Thoracic aorta (tissue), 2 donors: ENCODE measurements around the gene GOLGA6L10. TPM values are rescaled to one million over a fixed set of nuclear protein-coding genes. Genes with fewer than 3 reads are reported as not detected.
"Not testable (repeated sequence)": the region's sequence is repeated elsewhere in the genome, so short reads cannot be mapped to it uniquely, and the experiment has no call there.

Source experiments
- ATAC-seq: fragments of 150-250 bp; one replicate; pipeline ENCODE4 v1.8.0; 2017; ENCODE audit warnings: low read depth; ENCODE audit not compliant: insufficient number of reproducible peaks, low FRiP score
- DNase-seq: peaks from one replicate; pipeline ENCODE4 v3.0.0-alpha.2; 2020; ENCODE audit warnings: low spot score
- H3K27ac ChIP-seq, 2 donors: fragments of 200-600 bp; sonication (generic); 1 replicate in 1 of 2; 2 replicates in 1 of 2; pipeline ENCODE4 v1.5.1; 2016; ENCODE audit warnings: mild to moderate bottlenecking in 2 of 2, moderate library complexity in 2 of 2
- H3K27me3 ChIP-seq: fragments of 200-600 bp; sonication (generic); replicated peaks from 2 replicates; pipeline ENCODE4 v1.6.0; 2016; ENCODE audit warnings: mild to moderate bottlenecking; ENCODE audit not compliant: insufficient read depth
- H3K36me3 ChIP-seq: fragments of 200-600 bp; sonication (generic); one replicate; pipeline ENCODE4 v1.5.1; 2016
- H3K4me1 ChIP-seq, 2 donors: fragments of 200-600 bp; sonication (generic); 1 replicate in 1 of 2; 2 replicates in 1 of 2; pipeline versions ENCODE4 v1.5.1 to v1.6.0; 2016; ENCODE audit warnings: low read depth in 2 of 2, mild to moderate bottlenecking in 1 of 2; ENCODE audit not compliant: control insufficient read depth in 1 of 2
- H3K4me3 ChIP-seq: fragments of 200-600 bp; sonication (generic); 2 replicates; pipeline ENCODE4 v1.5.1; 2016; ENCODE audit warnings: mild to moderate bottlenecking
- H3K9me3 ChIP-seq: fragments of 200-600 bp; sonication (generic); 2 replicates; pipeline ENCODE4 v1.5.1; 2016
- total RNA-seq, 2 donors: library from RNA; depleted of rRNA; stranded (reverse); fragments of >200 nt; gene quantifications; one replicate each; pipeline versions ENCODE4 v1.1.0 to v1.2.3, GENCODE V29; 2016

The GOLGA6L10 gene
- total RNA-seq, 2 donors from 2014 or later, result 0.42 to 3.1 TPM

DNA sequence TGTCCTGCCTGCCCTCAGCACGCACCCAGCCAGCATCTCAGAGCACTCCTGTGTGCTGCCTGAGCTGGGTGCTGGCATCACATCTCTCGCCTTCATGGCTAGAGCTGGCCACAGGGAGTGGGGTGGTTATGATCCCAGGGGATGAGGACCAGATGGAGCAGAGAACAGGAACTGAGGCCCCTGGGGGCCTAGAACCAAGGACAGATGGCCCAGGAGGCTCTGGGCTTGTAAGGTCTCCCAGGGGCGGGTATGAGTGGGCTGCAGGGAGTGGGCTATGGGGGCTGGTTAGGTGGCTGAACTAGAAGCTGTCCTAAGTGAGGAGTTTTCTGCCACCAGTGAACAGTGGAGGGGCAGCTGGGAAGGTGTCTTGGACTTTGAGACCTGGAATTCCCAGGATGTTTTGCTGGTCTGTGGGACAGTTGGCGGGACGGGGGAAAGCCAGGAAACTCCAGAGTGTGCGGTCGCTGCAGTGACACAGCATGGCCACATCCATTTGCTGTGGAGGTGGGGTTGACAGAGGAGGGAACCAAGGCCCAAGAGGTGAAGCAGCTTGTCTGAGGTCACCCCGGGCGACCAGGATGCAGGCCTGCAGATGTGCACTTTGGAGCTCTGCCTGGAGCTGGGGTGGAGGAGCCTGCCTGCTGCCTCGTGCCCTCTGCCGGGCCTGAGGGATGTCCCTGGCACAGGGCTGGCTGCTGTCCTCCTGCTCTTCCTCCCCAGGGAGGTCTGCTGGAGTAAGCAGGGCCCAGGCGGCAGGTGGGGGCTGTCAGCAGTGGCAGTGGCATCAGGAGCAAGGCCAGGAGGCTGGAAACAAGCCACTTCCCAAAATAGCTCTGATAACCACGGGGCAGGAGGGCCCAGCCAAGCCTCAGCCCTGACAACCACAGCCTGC lies 16.3 kb downstream of the GOLGA6L10 start:
- not testable (repeated sequence) for H3K4me3 ChIP-seq, H3K4me1 ChIP-seq, H3K36me3 ChIP-seq, H3K9me3 ChIP-seq, H3K27me3 ChIP-seq, DNase-seq
- peak; percentile 40 for ATAC-seq
- peak overlapping the region in 1 of 2 donors; percentile 49 for H3K27ac ChIP-seq

DNA sequence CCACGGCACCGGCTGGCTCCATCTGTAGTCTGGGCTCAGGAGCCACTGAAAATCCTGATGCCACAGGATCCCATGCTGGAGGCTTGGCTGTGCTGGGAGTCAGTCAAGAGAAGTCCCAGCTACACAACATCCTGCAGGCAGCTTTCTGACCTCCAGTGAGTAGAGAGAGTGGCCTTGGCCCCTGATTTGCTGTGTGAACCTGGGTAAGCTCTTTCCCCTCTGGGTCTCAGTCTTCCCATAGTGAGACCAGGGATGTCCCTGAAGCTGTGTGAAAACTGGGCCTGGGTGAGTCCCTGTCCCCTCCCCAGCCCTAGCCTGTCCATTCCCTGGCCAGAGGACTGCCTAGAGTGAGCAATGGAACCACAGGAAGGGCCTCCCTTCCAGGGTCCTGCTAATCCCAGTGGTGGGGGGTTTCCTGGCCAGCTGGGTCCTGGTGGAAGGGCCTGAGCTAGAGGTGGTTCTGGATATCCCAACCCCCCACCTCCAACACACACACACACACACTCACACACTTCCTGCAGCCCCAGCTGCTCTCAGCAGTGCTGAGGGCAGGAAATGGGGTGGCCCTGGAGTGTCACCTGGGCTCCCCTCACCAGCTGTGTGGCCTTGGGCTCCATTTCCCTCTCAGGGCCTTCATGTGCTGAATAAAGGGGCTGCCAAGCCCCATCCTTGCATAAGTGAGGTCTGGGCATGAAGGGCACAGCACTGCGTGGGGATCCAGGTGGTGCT lies 17.5 kb downstream of the GOLGA6L10 start:
- H3K27me3 ChIP-seq, H3K9me3 ChIP-seq, H3K36me3 ChIP-seq, ATAC-seq, H3K4me1 ChIP-seq, DNase-seq, H3K4me3 ChIP-seq, H3K27ac ChIP-seq: not testable (repeated sequence)

DNA sequence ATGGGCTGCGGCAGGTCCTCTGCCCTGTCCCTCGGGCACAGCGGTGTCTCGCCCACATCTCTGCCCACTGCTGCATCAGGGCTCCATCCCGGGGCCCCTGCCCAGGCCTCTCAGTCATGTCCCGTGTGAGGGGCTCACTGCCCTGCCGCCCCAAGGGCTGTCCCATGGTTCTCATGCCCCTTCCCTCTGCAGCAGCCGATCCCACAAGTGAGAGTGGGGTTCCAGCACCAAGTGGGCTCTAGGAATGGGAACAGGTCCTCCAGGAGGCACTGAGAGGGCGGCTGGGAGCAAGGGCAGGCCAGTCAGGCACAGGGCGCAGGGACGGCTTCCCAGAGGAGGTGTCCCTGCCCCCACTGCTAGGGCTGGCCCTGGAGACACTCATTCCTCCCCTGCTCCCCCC lies 18.4 kb downstream of the GOLGA6L10 start:
- H3K27me3 ChIP-seq, H3K4me1 ChIP-seq, DNase-seq, ATAC-seq, H3K36me3 ChIP-seq, H3K9me3 ChIP-seq, H3K27ac ChIP-seq, H3K4me3 ChIP-seq: not testable (repeated sequence)

DNA sequence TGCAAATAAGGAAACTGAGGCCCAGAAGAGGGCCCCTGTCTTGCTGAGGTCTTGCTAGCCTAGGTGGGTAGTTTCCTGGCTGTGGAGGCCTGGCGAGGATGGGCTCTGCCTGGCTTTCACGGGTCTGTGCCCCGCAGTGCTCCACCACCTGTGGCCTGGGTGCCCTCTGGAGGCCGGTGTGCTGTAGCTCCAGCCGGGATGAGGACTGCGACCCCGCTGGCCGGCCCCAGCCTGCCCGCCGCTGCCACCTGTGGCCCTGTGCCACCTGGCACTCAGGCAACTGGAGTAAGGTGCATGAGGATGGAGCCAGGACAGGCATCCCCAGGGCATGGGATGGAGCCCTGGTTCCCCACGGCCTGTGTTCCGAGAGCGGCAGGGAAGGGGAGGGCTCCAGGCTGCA lies 20.2 kb downstream of the GOLGA6L10 start:
- H3K9me3 ChIP-seq, ATAC-seq, H3K27ac ChIP-seq, DNase-seq, H3K36me3 ChIP-seq, H3K4me3 ChIP-seq, H3K27me3 ChIP-seq, H3K4me1 ChIP-seq: not testable (repeated sequence)

DNA sequence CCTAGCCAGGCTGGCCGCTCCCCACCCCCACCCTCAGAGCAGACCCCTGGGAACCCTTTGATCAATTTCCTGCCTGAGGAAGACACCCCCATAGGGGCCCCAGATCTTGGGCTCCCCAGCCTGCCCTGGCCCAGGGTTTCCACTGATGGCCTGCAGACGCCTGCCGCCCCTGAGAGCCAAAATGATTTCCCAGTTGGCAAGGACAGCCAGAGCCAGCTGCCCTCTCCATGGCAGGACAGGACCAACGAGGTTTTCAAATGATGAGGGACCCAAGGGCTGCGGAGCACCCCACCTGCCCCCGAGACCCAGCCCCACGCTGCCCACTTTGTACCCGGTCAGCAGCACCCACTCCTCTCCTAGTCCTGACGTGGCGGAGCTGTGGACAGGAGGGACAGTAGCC lies 21.9 kb downstream of the GOLGA6L10 start:
- not testable (repeated sequence) for H3K27ac ChIP-seq, H3K4me3 ChIP-seq, H3K4me1 ChIP-seq, H3K27me3 ChIP-seq, ATAC-seq, DNase-seq, H3K36me3 ChIP-seq, H3K9me3 ChIP-seq

DNA sequence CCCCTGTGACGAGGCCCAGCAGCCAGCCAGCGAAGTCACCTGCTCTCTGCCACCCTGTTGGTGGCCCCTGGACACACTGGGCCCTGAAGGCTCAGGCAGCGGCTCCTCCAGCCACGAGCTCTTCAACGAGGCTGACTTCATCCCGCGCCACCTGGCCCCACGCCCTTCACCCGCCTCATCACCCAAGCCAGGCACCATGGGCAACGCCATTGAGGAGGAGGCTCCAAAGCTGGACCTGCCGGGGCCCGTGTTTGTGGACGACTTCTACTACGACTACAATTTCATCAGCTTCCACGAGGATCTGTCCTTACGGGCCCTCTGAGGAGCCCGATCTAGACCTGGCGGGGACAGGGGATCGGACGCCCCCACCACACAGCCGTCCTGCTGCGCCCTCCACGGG lies 22.4 kb downstream of the GOLGA6L10 start:
- not testable (repeated sequence) for ATAC-seq, H3K36me3 ChIP-seq, H3K4me1 ChIP-seq, H3K9me3 ChIP-seq, DNase-seq, H3K27ac ChIP-seq, H3K27me3 ChIP-seq, H3K4me3 ChIP-seq

DNA sequence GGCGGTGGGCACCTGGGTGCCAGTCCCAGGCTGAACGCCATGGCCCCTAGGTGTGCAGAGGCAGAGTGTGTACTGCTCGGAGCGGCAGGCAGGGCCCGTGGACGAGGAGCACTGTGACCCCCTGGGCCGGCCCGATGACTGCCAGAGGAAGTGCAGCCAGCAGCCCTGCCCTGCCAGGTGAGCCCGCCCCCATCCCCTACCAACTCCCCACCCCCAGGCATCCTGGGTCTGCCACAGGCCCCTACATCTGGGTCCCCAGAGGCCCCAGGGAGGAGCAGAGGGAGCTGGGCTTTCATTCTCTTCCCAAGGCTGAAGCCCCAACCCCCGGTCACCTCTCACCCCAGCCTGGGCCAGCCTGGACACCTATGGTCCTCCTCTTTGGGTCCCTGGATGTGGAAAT lies 23.6 kb downstream of the GOLGA6L10 start:
- not testable (repeated sequence) for H3K36me3 ChIP-seq, H3K27me3 ChIP-seq, H3K4me3 ChIP-seq, ATAC-seq, H3K27ac ChIP-seq, H3K4me1 ChIP-seq, DNase-seq, H3K9me3 ChIP-seq

DNA sequence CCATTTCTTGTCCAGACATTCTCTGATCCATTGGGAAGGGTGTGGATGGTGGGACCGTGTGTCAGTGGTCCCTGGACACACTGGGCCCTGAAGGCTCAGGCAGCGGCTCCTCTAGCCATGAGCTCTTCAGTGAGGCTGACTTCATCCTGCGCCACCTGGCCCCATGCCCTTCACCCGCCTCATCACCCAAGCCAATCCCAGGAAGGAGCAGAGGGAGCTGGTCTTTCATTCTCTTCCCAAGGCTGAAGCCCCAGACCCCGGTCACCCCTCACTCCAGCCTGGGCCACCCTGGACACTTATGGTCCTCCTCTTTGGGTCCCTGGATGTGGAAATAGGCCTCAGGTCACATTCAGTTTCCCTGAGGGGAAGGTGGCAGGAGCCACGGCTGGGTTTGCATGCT lies 24.4 kb downstream of the GOLGA6L10 start:
- not testable (repeated sequence) for ATAC-seq, DNase-seq, H3K4me1 ChIP-seq

DNA sequence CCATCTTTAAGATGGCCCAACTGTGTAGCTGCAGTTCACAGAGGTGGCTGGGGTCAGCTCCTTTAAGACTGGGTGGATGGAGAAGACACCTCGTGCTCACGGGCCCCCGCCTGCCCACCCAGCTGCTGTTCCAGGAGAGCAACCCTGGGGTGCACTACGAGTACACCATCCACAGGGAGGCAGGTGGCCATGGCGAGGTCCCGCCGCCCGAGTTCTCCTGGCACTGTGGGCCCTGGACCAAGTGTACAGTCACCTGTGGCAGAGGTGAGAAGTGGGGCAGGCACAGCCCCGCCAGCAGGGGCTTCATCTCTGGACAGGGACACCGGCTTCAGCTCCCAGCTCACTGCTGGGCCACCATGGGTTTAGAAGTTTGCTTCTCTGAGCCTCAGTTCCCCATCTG lies 26.8 kb downstream of the GOLGA6L10 start:
- DNase-seq, H3K4me1 ChIP-seq, H3K4me3 ChIP-seq, H3K36me3 ChIP-seq, H3K9me3 ChIP-seq, H3K27me3 ChIP-seq, ATAC-seq, H3K27ac ChIP-seq: not testable (repeated sequence)

More for the DNA sequence above, 24.4 kb downstream of the GOLGA6L10 start:
- not testable (repeated sequence) for H3K27me3 ChIP-seq, H3K27ac ChIP-seq, H3K4me3 ChIP-seq, H3K9me3 ChIP-seq, H3K36me3 ChIP-seq

DNA sequence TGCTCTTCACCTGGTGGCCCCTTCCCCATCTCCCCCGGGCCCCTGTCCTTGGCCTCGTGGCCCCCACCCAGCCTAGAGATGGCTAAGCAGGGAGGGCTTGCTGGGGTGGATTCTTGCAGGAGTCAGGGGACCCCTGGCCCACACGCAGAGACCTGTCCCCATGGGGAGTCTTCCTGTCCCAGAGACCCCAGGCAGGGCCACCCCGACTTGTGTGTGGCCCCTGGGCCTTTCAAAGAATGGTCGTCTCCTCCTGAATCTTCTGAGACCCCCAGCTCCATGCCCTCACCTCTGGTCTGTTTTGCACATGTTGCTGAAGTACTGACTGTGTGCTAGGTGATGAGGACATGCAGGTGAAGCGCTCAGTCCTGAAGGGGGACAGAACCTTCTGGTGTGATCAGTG lies 28.4 kb downstream of the GOLGA6L10 start:
- H3K4me1 ChIP-seq, ATAC-seq, H3K27ac ChIP-seq, H3K4me3 ChIP-seq, DNase-seq, H3K36me3 ChIP-seq, H3K27me3 ChIP-seq, H3K9me3 ChIP-seq: not testable (repeated sequence)

DNA sequence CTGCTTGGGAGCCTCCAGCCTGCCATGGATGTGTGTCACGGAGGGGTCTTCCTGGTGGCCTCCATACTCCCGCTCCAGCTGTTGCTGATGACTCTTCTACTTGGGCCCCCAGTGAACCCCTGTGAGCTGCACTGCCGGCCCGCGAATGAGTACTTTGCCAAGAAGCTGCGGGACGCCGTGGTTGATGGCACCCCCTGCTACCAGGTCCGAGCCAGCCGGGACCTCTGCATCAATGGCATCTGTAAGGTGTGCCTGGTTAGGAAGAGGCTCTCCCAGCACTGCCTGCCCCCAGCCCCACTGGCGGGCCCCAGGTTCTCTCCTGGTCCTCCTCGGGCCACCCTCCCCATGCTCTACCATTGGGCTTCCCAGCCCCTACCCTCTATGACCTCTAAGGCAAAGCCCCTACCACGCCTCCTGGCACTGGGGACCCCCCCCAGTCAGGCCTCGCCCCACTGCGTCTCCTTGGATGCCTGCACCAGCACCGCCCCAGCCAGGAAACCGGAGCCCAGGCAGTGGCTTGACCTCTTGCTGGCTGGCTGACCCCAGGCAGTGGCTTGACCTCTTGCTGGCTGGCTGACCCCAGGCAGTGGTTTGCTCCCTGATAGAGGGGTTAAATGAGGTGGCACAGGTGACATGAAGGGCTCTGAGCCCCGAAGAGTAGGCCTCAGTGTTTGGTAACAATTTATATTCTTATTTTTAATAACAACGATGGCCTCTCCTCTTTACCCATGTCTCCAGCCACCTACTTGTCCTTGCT lies 29.6 kb downstream of the GOLGA6L10 start:
- H3K27ac ChIP-seq, H3K36me3 ChIP-seq, ATAC-seq, DNase-seq, H3K27me3 ChIP-seq, H3K4me1 ChIP-seq, H3K9me3 ChIP-seq, H3K4me3 ChIP-seq: not testable (repeated sequence)

DNA sequence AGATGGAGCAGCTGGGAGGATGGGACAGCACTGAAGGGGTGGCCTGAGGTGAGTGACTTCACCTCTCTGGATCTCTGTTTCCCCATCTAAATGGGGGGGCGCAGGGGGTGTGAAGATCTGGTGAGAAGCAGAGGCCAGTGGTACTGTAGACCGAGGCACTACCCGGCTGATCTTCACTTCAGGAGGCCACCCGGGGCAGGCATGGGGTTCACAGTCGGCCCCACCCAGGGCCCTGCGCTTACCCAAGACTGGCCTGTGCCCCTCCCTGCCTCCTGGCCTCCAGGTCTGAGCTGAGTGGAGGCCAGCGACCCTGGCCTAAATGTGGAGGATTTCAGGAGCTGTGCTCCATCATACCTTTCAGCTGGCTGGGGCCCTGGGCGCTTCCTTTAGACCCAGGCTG lies 31.0 kb downstream of the GOLGA6L10 start:
- ATAC-seq, H3K4me3 ChIP-seq, DNase-seq, H3K27me3 ChIP-seq, H3K36me3 ChIP-seq, H3K9me3 ChIP-seq, H3K27ac ChIP-seq, H3K4me1 ChIP-seq: not testable (repeated sequence)
